Lower lobe of right lung (tissue), 2 donors: ENCODE data around the gene GARIN5A. TPM values are rescaled to one million over a fixed set of nuclear protein-coding genes. Genes with fewer than 3 reads are reported as not detected.
A peak's percentile ranks its signal among the peaks of the same experiment; 100 is the strongest.

Experiments
- ATAC-seq, 2 donors: fragments of 200-7000 bp; cut with Tn5 transposase; one replicate each; pipeline ENCODE4 v1.9.1; 2020 to 2022; ENCODE audit warnings: mild to moderate bottlenecking in 2 of 2, moderate library complexity in 2 of 2
- DNase-seq: peaks from one replicate; pipeline ENCODE4 v3.0.0-alpha.2; 2020
- H3K27ac ChIP-seq: fragments of 200-600 bp; one replicate; pipeline ENCODE4 v1.8.0; 2022
- H3K27me3 ChIP-seq: fragments of 200-600 bp; one replicate; pipeline ENCODE4 v1.8.0; 2022; ENCODE audit warnings: low read depth
- H3K36me3 ChIP-seq: fragments of 200-600 bp; one replicate; pipeline ENCODE4 v1.8.0; 2022; ENCODE audit warnings: mild to moderate bottlenecking
- H3K4me1 ChIP-seq: fragments of 200-600 bp; one replicate; pipeline ENCODE4 v1.8.0; 2022
- H3K4me3 ChIP-seq: fragments of 200-600 bp; one replicate; pipeline ENCODE4 v1.8.0; 2022; ENCODE audit warnings: mild to moderate bottlenecking
- H3K9me3 ChIP-seq: fragments of 200-600 bp; one replicate; pipeline ENCODE4 v1.8.0; 2022
- CTCF ChIP-seq: fragments of 200-600 bp; IDR thresholded peaks from one replicate; pipeline ENCODE4 v1.8.0; 2022; ENCODE audit warnings: antibody characterized with exemption, mild to moderate bottlenecking
- intact Hi-C: fragments of 100-400 bp; cut with DNase I; formaldehyde crosslinking; loops from one replicate; pipeline ENCODE4 v1.11.0; 2022
- total RNA-seq: library from RNA; stranded (reverse); fragmentation: NEBNext Ultra II Directional; extraction: Animal tissue kit (Norgen Biotek cat#: 25700); gene quantifications from one replicate; pipeline ENCODE4 v1.2.1, GENCODE V29; 2021
- donor health status: DM: no; HTN: yes; CAD: no; lungs with severe emphysema.

Gene GARIN5A
- total RNA-seq, 1 donor from 2014 or later, result 2.2 TPM

- H3K27ac ChIP-seq, result no peak overlapping the region
- DNase-seq (peak; percentile 37), ATAC-seq (no peak)
- intact Hi-C loops, result no loop called here
- no peaks in the 10 kb centered on the region for H3K4me1 ChIP-seq
- H3K4me3 ChIP-seq, result no peak overlapping the region
- H3K36me3 ChIP-seq, result no peaks in the 10 kb centered on the region
- TF ChIP-seq CTCF, result no peak
- H3K27me3 ChIP-seq, result peaks cover 8% of the 10 kb centered on the region
- H3K9me3 ChIP-seq, result no peaks in the 10 kb centered on the region
Observed at GRCh38 chr19:50517704-50518075, 41.0 kb upstream of the GARIN5A start.

GRCh38 chr19:50516964-50517703 lies 40.5 kb upstream of the GARIN5A start:
- no peaks in the 10 kb centered on the region for H3K9me3 ChIP-seq
- no peaks in the 10 kb centered on the region for H3K36me3 ChIP-seq
- no peak for TF ChIP-seq CTCF
- ATAC-seq (no peak), DNase-seq (peak; percentile 35)
- H3K4me1 ChIP-seq, result no peaks in the 10 kb centered on the region
- no peak overlapping the region for H3K27ac ChIP-seq
- intact Hi-C loops, result no loop called here
- H3K4me3 ChIP-seq, result no peak overlapping the region
- peaks cover 8% of the 10 kb centered on the region for H3K27me3 ChIP-seq

GRCh38 chr19:50516456-50516855 lies 39.8 kb upstream of the GARIN5A start:
- DNase-seq, result peak; percentile 9
- H3K27me3 ChIP-seq, result peaks cover 8% of the 10 kb centered on the region

GRCh38 chr19:50515168-50515561 lies 38.5 kb upstream of the GARIN5A start:
- peaks cover 5% of the 10 kb centered on the region for H3K4me1 ChIP-seq
- no peak overlapping the region for H3K27ac ChIP-seq
- no peaks in the 10 kb centered on the region for H3K36me3 ChIP-seq
- H3K9me3 ChIP-seq, result no peaks in the 10 kb centered on the region
- intact Hi-C loops, result no loop called here
- TF ChIP-seq CTCF, result no peak
- no peak overlapping the region for H3K4me3 ChIP-seq
- peaks cover 8% of the 10 kb centered on the region for H3K27me3 ChIP-seq
- ATAC-seq, result no peak
- peak; percentile 35 for DNase-seq

More at GRCh38 chr19:50516456-50516855, 39.8 kb upstream of the GARIN5A start:
- no peak overlapping the region for H3K4me3 ChIP-seq
- H3K36me3 ChIP-seq, result no peaks in the 10 kb centered on the region
- no peaks in the 10 kb centered on the region for H3K4me1 ChIP-seq
- intact Hi-C loops, result no loop called here
- no peak overlapping the region for H3K27ac ChIP-seq
- no peak for ATAC-seq
- no peak for TF ChIP-seq CTCF
- no peaks in the 10 kb centered on the region for H3K9me3 ChIP-seq

- H3K4me1 ChIP-seq, result peaks cover 8% of the 10 kb centered on the region
- ATAC-seq, result no peak
- no peak overlapping the region for H3K4me3 ChIP-seq
- no peak for TF ChIP-seq CTCF
- H3K36me3 ChIP-seq, result no peaks in the 10 kb centered on the region
- intact Hi-C loops, result no loop called here
- no peaks in the 10 kb centered on the region for H3K9me3 ChIP-seq
- no peak overlapping the region for H3K27ac ChIP-seq
- DNase-seq, result peak; percentile 42
- H3K27me3 ChIP-seq, result peaks cover 8% of the 10 kb centered on the region
Observed at GRCh38 chr19:50514346-50515167, 37.9 kb upstream of the GARIN5A start.
